ENCODE measurements around the gene DPY19L2. TPM values are rescaled to one million over a fixed set of nuclear protein-coding genes. Genes with fewer than 3 reads are reported as not detected.
A peak's percentile ranks its signal among the peaks of the same experiment; 100 is the strongest.
"Not testable (repeated sequence)": the region's sequence is repeated elsewhere in the genome, so short reads cannot be mapped to it uniquely, and the experiment has no call there.

Gene DPY19L2
- total RNA-seq, 4 donors from 2014 or later: 5.0 to 12.2 (median 8.3) TPM

DNA sequence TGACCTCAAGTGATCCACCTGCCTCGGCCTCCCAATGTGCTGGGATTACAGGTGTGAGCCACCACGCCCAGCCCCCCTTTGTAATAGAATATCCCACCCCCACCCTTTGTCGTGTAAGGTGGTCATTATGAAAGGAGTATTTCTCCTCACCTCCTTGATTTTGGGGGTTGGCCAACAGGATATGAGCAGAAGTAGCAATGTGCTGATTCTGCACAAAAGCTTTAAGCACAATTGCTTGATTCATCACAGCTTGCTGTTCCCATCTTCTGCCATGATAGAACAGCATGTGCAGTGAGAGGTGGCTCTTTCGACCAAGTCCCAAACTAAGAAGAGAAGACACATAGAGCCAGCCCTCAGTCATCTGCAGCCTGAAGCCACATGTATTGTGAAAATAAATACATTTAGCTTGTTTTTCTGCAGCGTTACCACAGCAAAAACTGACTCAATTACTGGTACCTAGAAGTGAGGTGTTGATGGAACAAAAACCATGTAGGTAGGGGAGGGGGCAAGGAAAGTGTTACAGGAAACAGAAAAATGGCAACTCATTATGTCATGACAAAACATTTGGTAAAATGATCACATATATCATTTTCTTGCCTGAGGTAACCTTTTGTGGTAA lies 122.9 kb downstream of the DPY19L2 start:
- H3K27me3 ChIP-seq; H3K27ac ChIP-seq (replicated peaks in 1 of 4); H3K36me3 ChIP-seq; H3K4me1 ChIP-seq; H3K9me3 ChIP-seq; H3K4me3 ChIP-seq; DNase-seq (ENCODE audit: extremely low spot score); intact Hi-C loops (cut with DNase I): not testable (repeated sequence)
- 82% methylated on average over 4 of the region's 5 CpGs for WGBS

- WGBS: 47% methylated on average over 4 of the region's 4 CpGs
- H3K27ac ChIP-seq (replicated peaks in 1 of 4): peak overlapping the region in 1 of 4 donors; percentile 47
- intact Hi-C loops (cut with DNase I); DNase-seq (ENCODE audit: extremely low spot score); H3K27me3 ChIP-seq; H3K9me3 ChIP-seq; H3K36me3 ChIP-seq; H3K4me1 ChIP-seq; H3K4me3 ChIP-seq: not testable (repeated sequence)
Measured at GRCh38 chr12:63538656-63539055, 129.6 kb downstream of the DPY19L2 start.

DNA sequence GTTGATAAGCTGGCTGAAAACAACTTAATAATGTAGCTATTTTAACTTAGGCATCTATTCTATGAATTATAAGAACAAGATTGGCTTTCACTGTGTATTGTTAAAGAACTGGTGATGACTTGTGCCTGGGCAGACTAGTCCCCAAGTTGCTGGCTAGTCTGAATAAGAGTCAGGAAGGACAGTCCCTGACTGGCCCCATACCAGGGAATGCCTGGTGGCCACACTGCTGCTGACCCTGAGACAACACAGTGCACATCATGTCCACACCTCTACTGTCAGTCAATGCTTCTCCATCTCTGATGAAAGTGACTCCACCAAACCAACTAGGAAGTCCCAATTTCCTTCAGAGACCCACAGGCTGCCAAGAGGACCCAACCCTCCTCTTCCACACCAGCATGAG lies 130.5 kb downstream of the DPY19L2 start:
- intact Hi-C loops (cut with DNase I); H3K27me3 ChIP-seq: not testable (repeated sequence)
- peak overlapping the region in 1 of 4 donors; percentile 47 for H3K27ac ChIP-seq (replicated peaks in 1 of 4)

DNA sequence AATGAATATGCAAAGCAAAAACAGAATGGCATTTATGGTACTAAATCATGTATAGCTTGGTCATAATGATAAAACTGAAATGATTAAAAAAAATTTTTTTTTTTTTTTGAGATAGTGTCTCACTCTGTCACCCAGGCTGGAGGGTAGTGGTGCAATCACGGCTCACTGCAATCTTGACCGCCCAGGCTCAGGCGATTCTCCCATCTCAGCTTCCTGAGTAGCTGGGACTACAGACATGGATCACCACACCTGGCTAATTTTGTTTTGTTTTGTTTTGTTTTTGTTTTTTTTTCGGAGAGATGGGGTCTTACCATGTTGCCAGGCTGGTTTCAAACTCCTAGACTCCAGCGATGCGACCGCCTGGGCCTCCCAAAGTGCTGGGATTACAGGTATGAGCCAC lies 138.7 kb downstream of the DPY19L2 start:
- 81% methylated on average over 7 of the region's 7 CpGs for WGBS
- DNase-seq (ENCODE audit: extremely low spot score); H3K27ac ChIP-seq (replicated peaks in 1 of 4): not testable (repeated sequence)

More for the DNA sequence above, 130.5 kb downstream of the DPY19L2 start:
- not testable (repeated sequence) for H3K36me3 ChIP-seq; H3K4me1 ChIP-seq; H3K4me3 ChIP-seq; DNase-seq (ENCODE audit: extremely low spot score); H3K9me3 ChIP-seq

DNA sequence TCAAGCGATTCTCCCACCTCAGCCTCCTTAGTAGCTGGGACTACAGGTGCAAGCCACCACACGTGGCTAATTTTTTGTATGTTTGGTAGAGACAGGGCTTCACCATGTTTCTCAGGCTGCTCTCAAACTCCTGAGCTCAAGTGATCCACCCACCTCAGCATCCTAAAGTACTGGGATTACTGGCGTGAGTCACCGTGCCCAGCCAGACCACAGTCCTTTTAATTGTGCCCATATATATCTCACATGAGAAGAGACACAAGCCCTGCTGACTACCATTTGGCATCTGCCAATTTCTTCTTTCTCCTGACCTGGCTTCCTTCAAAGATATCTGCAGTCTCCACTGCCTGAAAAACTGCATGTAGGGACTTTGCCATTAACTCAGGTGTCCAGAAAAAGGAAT lies 142.5 kb downstream of the DPY19L2 start:
- peaks cover 0 to 4% (median 0%) of the 10 kb centered on the region in 4 donors for H3K9me3 ChIP-seq
- TF ChIP-seq CTCF (IDR thresholded peaks at IDR 0.05): no peak
- no peaks in the 10 kb centered on the region for H3K4me1 ChIP-seq
- H3K36me3 ChIP-seq: no peaks in the 10 kb centered on the region
- intact Hi-C loops (cut with DNase I): no loop called here
- no peaks in the 10 kb centered on the region for H3K27me3 ChIP-seq
- no peak overlapping the region for H3K4me3 ChIP-seq
- no peak overlapping the region for H3K27ac ChIP-seq (replicated peaks in 1 of 4)
- no peak for DNase-seq (ENCODE audit: extremely low spot score)
- WGBS: 73% methylated on average over 4 of the region's 4 CpGs

More for the DNA sequence above, 138.7 kb downstream of the DPY19L2 start:
- intact Hi-C loops (cut with DNase I); H3K4me3 ChIP-seq; H3K27me3 ChIP-seq; H3K36me3 ChIP-seq; H3K9me3 ChIP-seq; H3K4me1 ChIP-seq: not testable (repeated sequence)

- TF ChIP-seq POLR2A (IDR thresholded peaks at IDR 0.05; ENCODE audit: low read depth): no peak
- no peak for TF ChIP-seq POLR2AphosphoS5 (IDR thresholded peaks at IDR 0.05)
- TF ChIP-seq CTCF (IDR thresholded peaks at IDR 0.05): no peak
- TF ChIP-seq EP300 (IDR thresholded peaks at IDR 0.05): no peak
Measured at GRCh38 chr12:63521706-63522105, 146.6 kb downstream of the DPY19L2 start.

More at GRCh38 chr12:63521706-63522105, 146.6 kb downstream of the DPY19L2 start:
- no peak overlapping the region for H3K4me3 ChIP-seq
- H3K27me3 ChIP-seq: no peaks in the 10 kb centered on the region
- H3K4me1 ChIP-seq: no peaks in the 10 kb centered on the region
- no peak overlapping the region for H3K27ac ChIP-seq (replicated peaks in 1 of 4)
- DNase-seq (ENCODE audit: extremely low spot score): no peak
- no peaks in the 10 kb centered on the region for H3K9me3 ChIP-seq
- intact Hi-C loops (cut with DNase I): no loop called here
- WGBS: 38% methylated on average over 2 of the region's 2 CpGs
- H3K36me3 ChIP-seq: no peaks in the 10 kb centered on the region

Other genes starting within 250 kb of the DPY19L2 start
- gene RXYLT1, start 111.4 kb upstream of the DPY19L2 start, total RNA-seq: 10 to 100 TPM in 3 of 4 donors, 1 to 10 TPM in 1; 8.3 to 19.8 (median 12.7) TPM
- 10 to 100 TPM in 3 of 4 donors, 1 to 10 TPM in 1; 7.6 to 17.5 (median 14.6) TPM for gene SRGAP1, start 176.2 kb upstream of the DPY19L2 start, total RNA-seq

Measured in esophagus muscularis mucosa (tissue), 4 donors.